Gastrocnemius medialis (tissue), 4 donors: ENCODE results near the gene TDRD7. TPM values are rescaled to one million over a fixed set of nuclear protein-coding genes. Genes with fewer than 3 reads are reported as not detected.
A peak's percentile ranks its signal among the peaks of the same experiment; 100 is the strongest.

Experiments used
- ATAC-seq, 2 donors: fragments of 150-250 bp; one replicate each; pipeline ENCODE4 v1.9.1; 2016
- DNase-seq, 2 donors: peaks; one replicate each; pipeline ENCODE4 v3.0.0-alpha.2; 2019
- H3K27ac ChIP-seq, 4 donors: fragments of 200-600 bp; sonication (generic); 1 replicate in 1 of 4; 2 replicates in 3 of 4; pipeline ENCODE4 v1.5.1; 2016 to 2018; ENCODE audit warnings: mild to moderate bottlenecking in 2 of 4, moderate library complexity in 1 of 4
- H3K27me3 ChIP-seq, 3 donors: fragments of 200-600 bp; sonication (generic) in 2 of 3; 1 replicate in 1 of 3; 2 replicates in 2 of 3; pipeline versions ENCODE4 v1.5.1 to v1.6.0; 2016 to 2019; ENCODE audit warnings: mild to moderate bottlenecking in 1 of 3, moderate library complexity in 1 of 3
- H3K36me3 ChIP-seq, 2 donors: fragments of 200-600 bp; sonication (generic) in 1 of 2; one replicate each; pipeline ENCODE4 v1.5.1; 2017 to 2018
- H3K4me1 ChIP-seq, 2 donors: fragments of 200-600 bp; sonication (generic) in 1 of 2; one replicate each; pipeline ENCODE4 v1.5.1; 2016 to 2017; ENCODE audit warnings: mild to moderate bottlenecking in 2 of 2
- H3K4me3 ChIP-seq, 4 donors: fragments of 200-600 bp; sonication (generic) in 3 of 4; 1 replicate in 1 of 4; 2 replicates in 3 of 4; pipeline ENCODE4 v1.5.1; 2016 to 2019; ENCODE audit warnings: mild to moderate bottlenecking in 2 of 4
- H3K9me3 ChIP-seq, 3 donors: fragments of 200-600 bp; sonication (generic) in 2 of 3; 1 replicate in 1 of 3; 2 replicates in 2 of 3; pipeline ENCODE4 v1.5.1; 2016 to 2019
- POLR2A ChIP-seq, 2 donors: fragments of 450-650 bp; IDR thresholded peaks; one replicate each; pipeline ENCODE4 v1.6.1; 2017; ENCODE audit warnings: antibody characterized with exemption in 2 of 2, mild to moderate bottlenecking in 2 of 2, moderate library complexity in 2 of 2
- in situ Hi-C, 4 donors: fragments of 200-750 bp; cut with MboI; loops; one replicate each; pipeline versions ENCODE4 v1.15.0 to v1.8.0; 2017; ENCODE audit warnings: low sequenced_read_pairs in 4 of 4
- intact Hi-C: fragments of 100-400 bp; cut with DNase I; formaldehyde crosslinking; loops from one replicate; pipeline ENCODE4 v1.15.1; 2023; ENCODE audit warnings: low total_unique reads
- total RNA-seq, 4 donors: library from RNA; depleted of rRNA; stranded (reverse); fragments of >200 nt; gene quantifications; one replicate each; pipeline versions ENCODE4 v1.1.0 to v1.2.3, GENCODE V29; 2016
- TF ChIP-seq, protein P1 (sequence below), 5 experiments: fragments of 450-650 bp in 3 of 5; fragments of 200-600 bp in 2 of 5; sonication (generic) in 2 of 5; IDR thresholded peaks in 4 of 5; conservative IDR thresholded peaks in 1 of 5; 1 replicate in 4 of 5; 2 replicates in 1 of 5; pipeline ENCODE4 v1.5.1; 2016 to 2019; ENCODE audit warnings: antibody characterized with exemption in 5 of 5, mild to moderate bottlenecking in 3 of 5, moderate library complexity in 3 of 5

TDRD7 gene
- total RNA-seq, 4 donors from 2014 or later, result 2.9 to 5.7 (median 3.5) TPM

DNA sequence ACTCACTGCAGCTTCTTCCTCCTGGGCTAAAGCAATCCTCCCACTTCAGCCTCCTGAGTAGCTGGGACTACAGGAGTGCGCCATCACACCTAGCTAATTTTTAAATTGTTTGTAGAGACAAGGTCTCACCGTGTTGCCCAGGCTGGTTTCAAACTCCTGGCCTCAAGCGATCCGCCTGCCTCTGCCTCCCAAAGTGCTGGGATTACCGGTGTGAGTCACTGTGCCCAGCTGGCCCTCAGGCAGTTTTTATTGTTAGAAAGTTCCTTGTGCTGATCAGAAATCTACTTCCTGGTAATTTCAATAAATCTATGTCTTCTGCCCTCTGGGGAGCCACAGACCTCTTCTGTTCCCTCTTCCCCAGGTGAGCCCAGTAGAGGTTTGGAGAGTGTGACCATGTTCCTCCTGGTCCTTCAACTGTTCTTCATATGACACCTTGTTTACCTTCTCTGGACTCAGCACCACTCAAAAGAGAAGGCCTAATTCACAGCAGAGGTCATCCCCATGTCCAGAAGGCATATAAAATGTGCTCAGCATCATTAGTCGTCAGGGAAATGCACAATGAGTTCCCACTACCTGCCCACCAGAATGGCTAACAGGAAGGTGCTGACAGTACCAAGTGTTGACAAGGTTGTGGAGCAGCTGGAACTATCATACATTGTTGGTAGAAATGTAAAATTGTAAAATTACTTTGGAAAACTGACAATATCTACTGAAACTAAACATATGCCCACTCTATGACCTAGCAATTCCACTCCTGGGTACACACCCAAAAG lies 99.9 kb downstream of the TDRD7 start:
- DNase-seq (no peak), ATAC-seq (no peak)
- intact Hi-C loops (no loop called here), in situ Hi-C loops (no loop called here)
- TF ChIP-seq, protein P1, sequence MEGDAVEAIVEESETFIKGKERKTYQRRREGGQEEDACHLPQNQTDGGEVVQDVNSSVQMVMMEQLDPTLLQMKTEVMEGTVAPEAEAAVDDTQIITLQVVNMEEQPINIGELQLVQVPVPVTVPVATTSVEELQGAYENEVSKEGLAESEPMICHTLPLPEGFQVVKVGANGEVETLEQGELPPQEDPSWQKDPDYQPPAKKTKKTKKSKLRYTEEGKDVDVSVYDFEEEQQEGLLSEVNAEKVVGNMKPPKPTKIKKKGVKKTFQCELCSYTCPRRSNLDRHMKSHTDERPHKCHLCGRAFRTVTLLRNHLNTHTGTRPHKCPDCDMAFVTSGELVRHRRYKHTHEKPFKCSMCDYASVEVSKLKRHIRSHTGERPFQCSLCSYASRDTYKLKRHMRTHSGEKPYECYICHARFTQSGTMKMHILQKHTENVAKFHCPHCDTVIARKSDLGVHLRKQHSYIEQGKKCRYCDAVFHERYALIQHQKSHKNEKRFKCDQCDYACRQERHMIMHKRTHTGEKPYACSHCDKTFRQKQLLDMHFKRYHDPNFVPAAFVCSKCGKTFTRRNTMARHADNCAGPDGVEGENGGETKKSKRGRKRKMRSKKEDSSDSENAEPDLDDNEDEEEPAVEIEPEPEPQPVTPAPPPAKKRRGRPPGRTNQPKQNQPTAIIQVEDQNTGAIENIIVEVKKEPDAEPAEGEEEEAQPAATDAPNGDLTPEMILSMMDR (IDR thresholded peaks at IDR 0.05 in 4 of 5, conservative IDR thresholded peaks at IDR 0.05 in 1 of 5), result no peak
- TF ChIP-seq POLR2A (IDR thresholded peaks at IDR 0.05), result no peak
- Histone ChIP-seq H3K4me3 (no peak overlapping the region), H3K27ac (peak overlapping the region; percentile 89 to 98 (median 96)), H3K27me3 (no peaks in the 10 kb centered on the region), H3K4me1 (peaks cover 55 to 69% of the 10 kb centered on the region in 2 donors), H3K9me3 (no peaks in the 10 kb centered on the region), H3K36me3 (no peaks in the 10 kb centered on the region)

DNA sequence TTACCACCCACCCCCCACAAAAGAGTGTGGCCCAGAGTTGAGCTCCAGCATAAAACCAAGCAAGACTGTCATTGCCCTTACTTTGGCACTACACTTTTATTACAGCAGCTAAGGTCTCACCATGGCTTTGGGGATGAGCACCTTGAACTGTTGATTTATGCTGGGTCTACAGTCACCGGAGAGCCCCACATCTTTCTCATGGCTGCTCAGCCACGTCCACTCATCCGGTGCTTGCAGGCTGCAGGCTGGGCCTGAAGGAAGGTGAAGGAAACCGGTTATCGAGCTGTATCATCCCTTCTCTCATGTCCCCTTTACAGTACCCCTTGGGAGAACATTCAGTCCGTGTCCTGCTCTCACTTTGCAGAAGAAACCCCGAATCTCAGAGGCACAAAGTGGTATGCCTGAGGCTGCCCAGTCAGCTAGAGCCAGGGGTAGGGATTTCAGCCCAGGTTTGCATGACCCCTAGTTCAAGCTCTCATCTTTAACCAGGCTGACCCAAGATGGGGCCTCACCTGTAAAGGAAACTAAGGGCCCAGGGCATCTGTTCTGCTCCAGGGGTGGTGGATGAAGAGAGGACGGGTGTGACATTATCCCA lies 101.2 kb downstream of the TDRD7 start:
- intact Hi-C loops (no loop called here), in situ Hi-C loops (no loop called here)
- no peak for TF ChIP-seq POLR2A (IDR thresholded peaks at IDR 0.05)
- TF ChIP-seq, protein P1 (IDR thresholded peaks at IDR 0.05 in 4 of 5, conservative IDR thresholded peaks at IDR 0.05 in 1 of 5), result no peak
- H3K27me3 ChIP-seq, result no peaks in the 10 kb centered on the region
- peak overlapping the region; percentile 89 to 98 (median 96) for H3K27ac ChIP-seq
- DNase-seq (no peak), ATAC-seq (no peak)
- H3K4me3 ChIP-seq, result no peak overlapping the region
- no peaks in the 10 kb centered on the region for H3K36me3 ChIP-seq
- H3K4me1 ChIP-seq, result peaks cover 58 to 72% of the 10 kb centered on the region in 2 donors
- H3K9me3 ChIP-seq, result no peaks in the 10 kb centered on the region

- ATAC-seq (peak; percentile 85 to 93), DNase-seq (peak; percentile 77 to 89)
- Histone ChIP-seq H3K9me3 (no peaks in the 10 kb centered on the region), H3K27ac (peak overlapping the region; percentile 89 to 98 (median 96)), H3K4me3 (no peak overlapping the region), H3K27me3 (no peaks in the 10 kb centered on the region), H3K36me3 (no peaks in the 10 kb centered on the region), H3K4me1 (peaks cover 67 to 78% of the 10 kb centered on the region in 2 donors)
- TF ChIP-seq, protein P1 (IDR thresholded peaks at IDR 0.05 in 4 of 5, conservative IDR thresholded peaks at IDR 0.05 in 1 of 5), result peak in 3 of 5 experiments; percentile 12 to 31 (median 29)
- peak; percentile 31 to 34 for TF ChIP-seq POLR2A (IDR thresholded peaks at IDR 0.05)
- intact Hi-C loops, result loop anchor here (2.0 kb wide), 1 partner anchor 14 kb away; no protein-coding TSS in a partner anchor
- in situ Hi-C loops, result no loop called here
Measured at GRCh38 chr9:97514531-97514930, 102.6 kb downstream of the TDRD7 start.

DNA sequence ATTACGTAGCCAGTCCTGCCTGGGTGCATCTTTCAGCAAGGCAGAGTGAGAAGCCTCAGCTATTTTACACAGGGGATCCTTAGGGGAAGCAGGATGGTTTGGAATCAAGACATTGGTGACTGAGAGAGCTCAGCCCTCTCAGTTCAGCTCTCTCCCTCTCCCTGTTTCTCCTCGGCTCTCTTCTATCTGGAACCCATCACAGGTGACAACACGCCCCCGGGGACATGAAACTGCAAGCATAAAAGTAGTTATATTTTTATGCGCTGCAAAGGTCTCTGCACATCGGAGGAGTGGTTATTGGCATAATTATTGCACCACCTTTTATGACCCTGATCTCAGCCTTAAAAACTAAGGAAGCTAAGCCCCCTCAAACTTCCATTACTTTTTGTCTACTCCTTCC lies 103.8 kb downstream of the TDRD7 start:
- intact Hi-C loops (loop anchor here (2.0 kb wide), 1 partner anchor 13 kb away; no protein-coding TSS in a partner anchor), in situ Hi-C loops (no loop called here)
- no peaks in the 10 kb centered on the region for H3K9me3 ChIP-seq
- H3K4me1 ChIP-seq, result peaks cover 70 to 83% of the 10 kb centered on the region in 2 donors
- peak overlapping the region; percentile 89 to 98 (median 96) for H3K27ac ChIP-seq
- DNase-seq, result no peak
- H3K36me3 ChIP-seq, result no peaks in the 10 kb centered on the region
- H3K27me3 ChIP-seq, result no peaks in the 10 kb centered on the region
- H3K4me3 ChIP-seq, result no peak overlapping the region
- no peak for TF ChIP-seq POLR2A (IDR thresholded peaks at IDR 0.05)
- TF ChIP-seq, protein P1 (IDR thresholded peaks at IDR 0.05 in 4 of 5, conservative IDR thresholded peaks at IDR 0.05 in 1 of 5), result no peak
- no peak for ATAC-seq
